NOMO-1 treated with dmso at 0.1 percent for 144 hours (cell line): ENCODE measurements around the gene TCAIM.
"Not testable (repeated sequence)": the region's sequence is repeated elsewhere in the genome, so short reads cannot be mapped to it uniquely, and the experiment has no call there.

Source experiments
- DNase-seq: peaks from one replicate; lab custom pipeline; 2025; ENCODE audit not compliant: unreplicated experiment; lab: John Stamatoyannopoulos, UW

Gene TCAIM

DNA sequence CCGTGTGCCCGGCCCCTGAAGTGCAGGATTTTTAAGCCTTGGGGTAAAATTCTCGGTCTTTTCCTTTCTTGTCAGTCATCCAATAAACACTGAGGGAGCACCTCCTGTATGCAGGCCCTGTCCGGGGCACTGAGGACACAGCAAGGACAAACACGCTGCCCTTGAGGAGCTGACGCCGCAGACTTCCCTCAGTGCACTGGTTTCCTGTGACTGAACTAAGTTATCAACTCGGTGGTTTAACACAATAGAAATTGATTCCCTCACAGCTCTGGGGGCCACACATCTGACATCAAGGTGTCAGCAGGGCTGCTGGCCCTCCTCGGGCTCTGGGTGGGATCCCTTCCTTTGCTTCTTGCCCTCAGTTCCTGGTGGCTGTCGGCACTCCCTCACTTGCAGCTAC lies 73.8 kb downstream of the TCAIM start:
- DNase-seq: no peak

DNA sequence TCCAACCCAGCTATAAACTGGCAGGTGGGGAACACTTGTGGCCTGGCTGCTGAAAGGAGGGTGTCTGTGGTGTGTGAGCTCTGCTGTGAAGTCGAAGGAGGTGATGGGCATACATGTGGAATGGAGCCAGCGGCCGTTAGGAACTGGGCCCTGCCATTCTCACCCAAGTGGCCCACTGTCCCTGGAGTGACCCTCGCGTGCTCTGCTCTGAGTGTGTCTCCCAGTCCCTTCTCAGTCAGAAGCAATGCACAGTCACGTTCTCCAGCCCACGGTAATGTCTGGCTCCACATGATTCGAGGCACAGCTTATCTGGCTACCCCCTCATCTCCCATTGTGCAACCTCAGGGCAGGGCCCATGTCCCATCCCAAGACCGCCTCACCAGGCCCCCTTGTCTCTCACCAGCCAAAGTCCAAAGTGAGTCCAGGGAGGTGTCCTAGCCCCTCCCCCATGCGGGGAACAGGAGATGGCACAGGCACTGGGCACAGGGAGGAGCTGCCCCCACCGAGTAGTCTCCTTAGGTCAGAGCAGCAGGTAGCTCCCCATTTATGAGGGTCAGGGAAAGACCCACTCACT lies 76.0 kb downstream of the TCAIM start:
- no peak for DNase-seq

- DNase-seq: no peak
These were observed 76.9 kb downstream of the TCAIM start for GRCh38 chr3:44415421-44415820.

DNA sequence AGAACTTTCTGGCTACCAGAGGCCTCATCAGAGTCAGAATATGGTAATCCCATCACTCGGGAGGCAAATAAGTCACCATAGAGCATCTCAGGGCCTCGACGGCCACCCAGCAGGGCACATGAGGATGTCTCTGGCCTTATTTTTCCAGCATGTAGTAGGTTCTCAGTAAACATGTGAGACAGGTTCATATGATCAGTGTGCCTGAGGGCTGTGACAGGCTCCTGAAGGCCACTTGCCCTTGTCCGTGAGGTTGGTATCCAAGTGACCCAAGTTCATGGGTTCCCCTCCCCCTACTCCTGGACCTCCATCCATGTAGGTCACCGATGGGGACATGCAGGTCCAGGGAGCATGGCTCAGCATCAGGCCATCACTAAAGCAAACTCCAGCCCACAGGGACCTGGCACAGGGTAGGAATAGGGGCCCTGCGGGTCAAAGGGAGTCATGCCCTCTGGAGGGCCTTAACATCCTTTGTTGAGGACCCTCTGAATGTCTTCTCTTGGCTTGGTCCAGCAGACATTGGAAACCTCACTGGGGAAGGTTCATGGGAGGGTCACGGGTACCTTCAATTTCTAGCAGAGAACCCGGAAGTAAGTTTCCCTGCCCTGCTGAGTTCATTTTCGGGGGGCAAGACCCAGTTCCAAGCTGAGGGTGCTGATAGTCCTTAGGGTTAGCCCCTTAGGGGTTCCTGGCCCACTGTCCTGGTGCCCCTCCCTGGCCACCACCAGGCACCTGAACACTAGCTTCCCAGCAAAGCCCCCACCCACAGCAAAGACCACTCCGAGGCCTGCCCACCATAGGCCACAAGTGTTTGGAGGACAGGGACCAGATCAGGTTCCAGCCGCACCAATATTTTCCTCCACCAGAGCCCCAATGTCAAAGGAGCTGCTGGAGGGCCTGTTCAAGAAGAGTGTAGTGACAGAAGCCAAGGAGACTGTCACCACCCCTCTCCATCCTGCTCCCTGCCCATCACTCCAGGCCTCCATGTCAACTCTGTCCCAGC lies 77.8 kb downstream of the TCAIM start:
- DNase-seq: no peak

DNA sequence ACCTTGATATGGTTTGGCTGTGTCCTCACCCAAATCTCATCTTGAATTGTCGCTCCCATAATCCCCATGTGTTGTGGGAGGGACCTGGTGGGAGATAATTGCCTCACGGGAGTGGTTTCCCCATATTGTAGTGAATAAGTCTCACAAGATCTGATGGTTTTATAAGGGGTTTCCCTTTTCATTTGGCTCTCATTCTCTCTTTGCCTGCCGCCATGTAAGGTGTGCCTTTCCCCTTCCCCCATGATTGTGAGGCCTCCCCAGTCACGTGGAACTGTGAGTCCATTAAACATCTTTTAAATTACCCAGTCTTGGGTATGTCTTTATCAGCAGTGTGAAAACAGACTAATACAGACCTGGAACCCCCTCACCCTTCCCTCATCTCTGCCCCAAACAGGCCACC lies 79.6 kb downstream of the TCAIM start:
- not testable (repeated sequence) for DNase-seq

GRCh38 chr3:44418549-44418948 lies 80.0 kb downstream of the TCAIM start:
- DNase-seq: no peak

- no peak for DNase-seq
These were observed 80.8 kb downstream of the TCAIM start for GRCh38 chr3:44419116-44419922.

DNA sequence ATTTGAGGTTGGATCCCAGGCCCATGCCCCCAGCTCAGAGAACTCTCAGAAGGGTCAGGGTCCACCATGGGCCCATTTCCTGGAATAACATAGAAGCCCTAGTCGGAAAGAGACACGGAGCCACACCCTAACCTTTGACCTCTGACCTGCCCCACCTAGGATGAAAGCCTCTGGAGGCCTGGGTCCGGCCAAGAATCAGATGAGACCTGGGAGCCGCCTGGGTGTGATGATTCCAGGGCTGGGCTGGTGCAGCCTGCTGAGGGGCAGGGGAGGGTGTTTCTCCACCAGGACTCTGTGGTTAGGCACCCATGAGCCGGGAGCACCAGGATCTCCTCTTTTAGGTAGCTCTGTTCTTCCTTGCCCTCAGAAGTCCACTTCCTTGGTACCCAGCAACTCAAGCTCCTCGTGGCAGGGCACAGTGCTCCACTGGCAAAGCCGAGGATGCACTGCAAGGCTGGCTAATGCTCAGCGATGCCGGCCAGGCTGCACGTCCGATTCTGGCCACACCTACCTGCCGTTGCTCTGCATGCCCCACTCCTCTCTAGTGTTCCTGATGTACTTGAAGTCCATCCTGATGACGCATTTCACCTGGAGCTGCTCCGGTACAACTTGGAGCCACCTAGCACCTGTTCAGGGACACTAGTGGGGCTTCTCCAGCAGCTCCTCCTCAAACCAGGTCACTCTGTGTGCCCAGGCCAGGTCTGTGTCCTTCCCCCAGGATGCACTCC lies 81.5 kb downstream of the TCAIM start:
- DNase-seq: no peak

- no peak for DNase-seq
These were observed 82.1 kb downstream of the TCAIM start for GRCh38 chr3:44420676-44421075.

DNA sequence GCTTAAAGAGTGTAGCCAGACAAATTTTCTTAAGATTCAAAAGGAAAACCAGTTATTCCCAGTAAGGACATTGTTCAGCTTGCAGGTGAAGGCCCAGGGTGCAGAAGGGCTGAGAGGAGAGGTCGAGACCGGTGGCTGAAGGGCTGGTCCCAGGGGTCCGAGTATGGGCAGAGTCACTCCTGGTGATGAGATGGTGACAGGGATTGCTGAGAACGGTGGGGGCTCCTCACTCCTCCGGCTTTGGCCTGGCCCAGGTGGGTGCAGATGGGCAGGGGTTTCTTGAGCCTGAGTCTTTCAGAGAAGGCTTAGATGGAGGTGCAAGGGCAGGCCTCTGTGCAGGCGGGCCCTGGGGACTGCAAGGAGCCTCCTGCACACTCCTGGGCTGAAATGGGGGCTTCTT lies 82.7 kb downstream of the TCAIM start:
- DNase-seq: no peak

DNA sequence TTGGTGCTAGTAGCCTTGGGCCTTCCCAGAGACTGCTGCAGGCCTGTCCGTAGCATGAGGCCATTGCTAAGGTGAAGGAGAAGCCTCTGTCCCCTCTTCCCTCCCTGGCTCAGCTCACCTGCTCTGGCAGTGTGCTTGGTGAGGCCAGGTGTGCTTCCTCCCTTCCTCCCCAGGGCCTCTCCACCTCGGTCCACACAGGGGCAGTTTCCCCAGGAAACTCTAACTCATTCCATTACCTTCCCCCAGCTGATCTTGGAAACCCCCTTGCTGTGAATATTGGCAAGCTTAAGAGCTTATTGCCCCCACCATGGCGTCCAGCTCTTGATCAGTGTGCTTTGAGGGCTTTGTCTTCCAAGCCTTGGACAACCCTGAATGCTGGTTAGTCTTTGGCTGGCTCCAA lies 86.2 kb downstream of the TCAIM start:
- no peak for DNase-seq

DNA sequence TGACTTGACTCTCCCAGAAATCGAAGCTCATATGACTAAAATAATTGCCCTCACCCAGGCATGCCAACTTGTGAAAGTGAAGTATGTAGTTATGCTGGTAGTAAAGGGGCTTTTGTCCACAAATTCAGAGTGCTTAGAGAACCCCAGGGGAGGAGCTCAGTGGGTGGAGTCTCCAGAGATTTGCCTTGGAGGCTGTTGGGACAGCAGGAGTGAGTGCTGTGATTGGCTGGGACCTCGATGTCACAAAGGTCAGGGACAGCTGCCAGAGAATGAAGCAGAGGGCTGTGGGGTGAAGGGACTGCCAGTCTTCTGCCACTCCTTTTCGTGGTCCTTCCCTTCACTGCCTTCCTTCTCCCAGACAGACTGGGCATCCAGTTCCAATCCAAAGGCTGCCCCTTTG lies 89.1 kb downstream of the TCAIM start:
- DNase-seq: no peak

DNA sequence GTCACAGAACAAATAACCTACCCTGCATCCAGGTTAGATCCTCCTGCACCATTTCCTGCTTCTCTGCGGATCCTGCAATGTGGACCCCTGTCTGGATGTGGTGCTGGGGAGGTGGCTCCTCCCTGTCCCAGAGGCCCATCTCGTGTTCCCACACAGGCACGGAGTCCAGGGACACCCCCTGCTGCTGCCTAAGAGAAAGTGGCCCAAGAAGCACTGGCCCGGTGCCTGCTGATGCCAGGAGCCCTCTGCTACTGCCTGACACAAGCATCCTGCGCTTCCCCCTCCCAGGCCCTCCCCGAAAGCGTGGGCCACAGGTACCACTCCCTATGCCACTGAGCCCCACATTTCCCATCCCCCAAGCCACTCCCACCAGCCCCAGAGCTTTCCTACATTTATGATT lies 90.3 kb downstream of the TCAIM start:
- no peak for DNase-seq

DNA sequence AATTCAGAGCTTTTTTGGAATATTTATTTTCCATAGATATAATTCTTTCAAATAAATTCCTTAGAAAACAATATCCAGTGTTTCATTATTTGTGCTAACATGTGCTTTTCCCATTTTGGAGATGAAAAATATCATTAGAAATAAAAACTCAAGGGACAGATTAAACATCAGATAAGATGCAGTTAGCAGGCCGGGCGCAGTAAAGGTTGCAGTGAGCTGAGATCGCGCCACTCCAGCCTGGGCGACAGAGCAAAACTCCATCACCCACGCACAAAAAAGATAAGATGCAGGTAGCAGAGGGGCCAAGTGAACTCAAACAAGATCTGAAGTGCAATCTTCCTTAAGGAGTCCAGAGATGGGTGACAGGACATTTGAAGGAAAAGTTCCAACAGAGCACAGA lies 90.9 kb downstream of the TCAIM start:
- no peak for DNase-seq

GRCh38 chr3:44430466-44430865 lies 91.9 kb downstream of the TCAIM start:
- DNase-seq: no peak

DNA sequence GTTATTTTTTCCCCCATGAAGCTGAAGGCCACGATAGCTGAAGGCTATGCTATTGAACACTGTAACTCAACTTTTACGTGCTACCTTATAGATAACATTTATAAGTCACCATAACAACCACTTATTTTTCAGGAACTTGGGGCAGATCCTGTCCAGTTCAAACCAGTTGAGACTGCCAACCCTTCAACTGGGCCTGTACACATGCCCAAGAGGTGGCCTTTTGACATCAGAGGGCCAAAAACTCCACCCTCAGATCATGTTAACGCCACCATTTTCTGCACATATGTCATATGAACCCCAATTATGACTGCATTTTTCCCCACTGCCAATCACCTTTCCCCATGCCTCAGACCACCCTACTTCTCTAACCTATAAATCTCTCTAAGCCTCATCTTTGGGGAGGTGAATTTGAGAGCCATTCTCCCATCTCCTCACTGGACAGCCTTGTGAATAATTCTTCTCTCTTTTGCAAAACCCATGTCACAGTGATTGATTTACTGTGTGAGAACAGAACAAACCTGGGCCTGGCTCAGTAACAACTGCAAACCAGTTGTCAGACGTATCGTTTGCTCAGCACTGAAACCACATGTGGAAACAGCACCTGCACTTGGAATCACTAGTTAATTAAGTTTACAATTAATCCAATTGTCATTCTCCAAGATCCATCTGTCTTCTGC lies 96.4 kb downstream of the TCAIM start:
- no peak for DNase-seq

DNA sequence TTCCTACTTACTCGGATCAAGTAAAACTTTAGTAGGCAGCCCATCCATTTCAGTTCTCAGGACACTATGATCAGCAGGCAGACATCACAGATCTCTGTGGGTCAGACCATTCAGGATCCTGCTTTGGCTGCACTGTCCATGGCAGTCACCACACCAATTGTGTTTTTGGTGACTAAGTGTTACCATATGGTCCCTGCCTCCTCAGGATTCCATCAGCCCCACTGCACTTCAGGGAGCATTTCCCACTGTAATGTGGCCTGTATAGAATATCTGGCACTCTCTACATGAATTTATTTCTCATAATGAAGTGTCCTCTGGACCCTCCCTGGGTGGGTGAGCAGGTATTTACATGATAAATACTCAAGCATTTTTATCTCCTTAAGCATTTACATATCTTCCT lies 97.6 kb downstream of the TCAIM start:
- DNase-seq: no peak

GRCh38 chr3:44437800-44438199 lies 99.2 kb downstream of the TCAIM start:
- DNase-seq: no peak

GRCh38 chr3:44439499-44440295 lies 101.1 kb downstream of the TCAIM start:
- DNase-seq: peak; percentile 95
